ENCODE data around the gene MAPK4. TPM values are rescaled to one million over a fixed set of nuclear protein-coding genes. Genes with fewer than 3 reads are reported as not detected.
"Not testable (repeated sequence)": the region's sequence is repeated elsewhere in the genome, so short reads cannot be mapped to it uniquely, and the experiment has no call there.

The MAPK4 gene
- total RNA-seq, 1 donor from 2014 or later: 13.5 TPM

DNA sequence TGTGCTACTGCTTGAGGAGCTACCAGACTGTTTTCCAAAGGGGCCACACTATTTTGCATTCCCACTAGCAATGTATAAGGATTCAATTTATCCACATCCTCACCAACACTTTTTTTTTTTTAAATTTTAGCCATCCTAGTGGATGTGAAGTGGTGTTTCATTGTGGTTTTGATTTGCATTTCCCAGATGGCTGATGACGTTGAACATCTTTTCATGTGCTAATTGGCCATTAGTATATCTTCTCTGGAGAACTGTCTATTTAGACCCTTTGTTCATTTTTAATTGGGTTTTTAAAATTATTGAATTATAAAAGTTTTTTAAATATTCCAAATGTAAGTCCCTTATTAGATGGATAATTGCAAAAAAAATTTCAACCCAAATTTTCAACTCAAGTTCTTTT is 121.1 kb downstream of the MAPK4 start:
- DNase-seq (ENCODE audit: low spot score): no peak

- no peak for DNase-seq (ENCODE audit: low spot score)
Measured at GRCh38 chr18:50682852-50683251, 123.0 kb downstream of the MAPK4 start.

DNA sequence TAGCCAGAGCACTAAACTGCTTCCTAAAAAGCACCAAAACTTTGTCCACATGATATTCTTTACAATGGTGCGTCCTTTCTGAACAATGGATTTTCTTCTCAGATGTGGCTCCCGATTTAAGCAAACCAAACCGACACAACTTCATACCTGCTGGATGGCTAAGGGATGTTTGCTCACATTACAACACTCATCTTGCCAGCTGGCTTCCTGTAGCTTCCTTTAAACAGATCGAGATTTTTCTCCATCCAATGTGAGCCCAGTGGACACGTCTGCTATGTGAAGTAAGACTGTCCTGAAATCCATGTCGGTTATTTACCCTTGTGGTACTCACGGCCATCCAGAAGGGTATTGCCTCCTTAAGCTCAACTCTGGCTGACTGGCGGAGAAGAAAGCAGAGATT is 126.5 kb downstream of the MAPK4 start:
- no peak for DNase-seq (ENCODE audit: low spot score)

- DNase-seq (ENCODE audit: low spot score): no peak
Measured at GRCh38 chr18:50687491-50687890, 127.6 kb downstream of the MAPK4 start.

DNA sequence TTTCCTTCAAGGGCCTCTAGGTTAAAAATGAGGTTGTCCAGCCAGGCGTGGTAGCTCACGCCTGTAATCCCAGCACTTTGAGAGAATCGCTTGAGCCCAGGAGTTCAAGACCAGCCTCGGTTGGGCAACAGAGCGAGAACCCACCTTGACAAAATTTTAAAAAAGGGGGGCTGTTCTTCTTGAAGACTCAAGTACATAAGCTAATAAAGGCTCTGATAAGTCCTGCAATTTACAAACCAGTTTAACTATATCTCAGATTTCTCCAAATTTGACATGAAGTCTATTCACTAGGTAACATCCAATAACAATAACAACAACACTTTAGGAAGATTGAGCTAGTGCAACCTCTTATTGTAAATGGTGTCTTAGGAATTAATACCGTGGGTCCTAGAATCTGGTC is 129.7 kb downstream of the MAPK4 start:
- no peak for DNase-seq (ENCODE audit: low spot score)

GRCh38 chr18:50694147-50694546 is 134.3 kb downstream of the MAPK4 start:
- DNase-seq (ENCODE audit: low spot score): no peak

- no peak for DNase-seq (ENCODE audit: low spot score)
Measured at GRCh38 chr18:50695431-50696176, 135.7 kb downstream of the MAPK4 start.

DNA sequence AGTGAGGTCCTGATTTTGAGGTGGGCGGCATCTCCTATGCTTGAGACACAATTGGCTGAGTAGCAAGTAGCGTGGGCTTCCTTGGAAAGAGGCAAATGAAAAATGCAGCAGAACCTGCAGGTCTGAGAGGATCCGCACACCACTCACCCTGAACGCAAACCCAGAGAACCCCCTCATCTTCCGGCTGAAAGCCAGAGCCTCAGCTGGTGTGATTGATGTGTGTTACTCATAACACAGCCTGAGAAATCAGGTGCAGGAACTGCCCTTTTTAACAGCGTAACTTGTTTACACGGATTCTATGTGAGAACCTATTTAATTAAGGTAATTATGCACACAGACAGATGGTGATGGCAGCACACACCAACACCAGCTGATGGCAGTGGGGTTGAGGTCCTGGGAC is 136.5 kb downstream of the MAPK4 start:
- no peak for DNase-seq (ENCODE audit: low spot score)

DNA sequence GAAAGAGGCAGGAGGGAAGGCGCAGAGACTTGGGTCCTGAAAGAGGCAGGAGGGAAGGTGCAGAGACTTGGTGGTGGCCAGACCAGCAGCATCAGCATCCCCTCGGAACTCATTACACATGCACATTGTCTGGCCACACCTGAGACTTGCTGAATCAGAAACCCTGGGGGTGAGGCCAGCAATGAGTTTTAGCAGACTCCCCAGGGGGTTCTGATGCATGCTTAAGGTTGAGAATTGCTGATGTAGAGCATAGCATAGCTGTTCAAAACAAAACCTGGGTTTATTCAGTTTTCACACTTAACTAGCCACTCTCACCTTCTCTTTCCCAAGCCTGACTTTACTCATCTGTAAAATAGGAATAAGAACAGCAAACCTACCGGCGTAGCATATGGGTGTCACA is 137.0 kb downstream of the MAPK4 start:
- no peak for DNase-seq (ENCODE audit: low spot score)

GRCh38 chr18:50697509-50697908 is 137.6 kb downstream of the MAPK4 start:
- no peak for DNase-seq (ENCODE audit: low spot score)

GRCh38 chr18:50700245-50701165 is 140.6 kb downstream of the MAPK4 start:
- no peak for DNase-seq (ENCODE audit: low spot score)

GRCh38 chr18:50704357-50704940 is 144.6 kb downstream of the MAPK4 start:
- DNase-seq (ENCODE audit: low spot score): no peak

DNA sequence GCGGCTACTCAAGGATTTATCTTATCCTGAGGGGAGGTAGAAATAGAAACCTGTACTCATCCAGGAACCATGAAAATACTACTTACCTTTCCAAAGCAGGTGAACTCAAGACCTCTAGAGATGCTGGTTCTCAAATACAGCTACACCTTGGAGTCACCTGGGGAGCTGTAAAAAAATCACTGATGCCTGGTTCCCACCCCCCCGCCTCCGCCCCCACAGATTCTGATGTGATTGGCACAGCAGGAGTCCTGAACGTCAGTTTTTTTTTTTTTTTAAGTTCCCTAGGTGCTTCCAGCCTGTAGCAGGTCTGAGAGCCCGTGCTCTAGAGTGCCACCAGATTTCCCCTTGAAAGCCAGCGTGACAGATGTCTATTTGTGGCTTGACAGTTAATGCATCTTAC is 146.3 kb downstream of the MAPK4 start:
- no peak for DNase-seq (ENCODE audit: low spot score)

GRCh38 chr18:50706651-50707050 is 146.8 kb downstream of the MAPK4 start:
- no peak for DNase-seq (ENCODE audit: low spot score)

DNA sequence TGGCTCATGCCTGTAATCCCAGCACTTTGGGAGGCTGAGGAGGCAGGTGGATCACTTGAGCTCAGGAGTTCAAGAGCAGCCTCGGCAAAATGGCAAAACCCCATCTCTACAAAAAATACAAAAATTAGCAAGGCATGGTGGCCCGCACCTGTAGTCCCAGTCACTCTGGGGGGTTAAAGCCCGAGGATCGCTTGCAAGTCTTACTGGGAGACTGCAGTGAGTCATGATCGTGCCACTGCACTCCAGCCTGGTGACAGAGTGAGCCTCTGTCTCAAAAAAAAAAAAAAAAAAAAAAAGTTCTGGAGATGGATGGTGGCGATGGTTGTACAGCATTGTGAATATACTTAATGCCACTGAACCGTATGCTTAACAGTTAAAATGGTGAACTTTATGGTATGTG is 147.4 kb downstream of the MAPK4 start:
- not testable (repeated sequence) for DNase-seq (ENCODE audit: low spot score)

DNA sequence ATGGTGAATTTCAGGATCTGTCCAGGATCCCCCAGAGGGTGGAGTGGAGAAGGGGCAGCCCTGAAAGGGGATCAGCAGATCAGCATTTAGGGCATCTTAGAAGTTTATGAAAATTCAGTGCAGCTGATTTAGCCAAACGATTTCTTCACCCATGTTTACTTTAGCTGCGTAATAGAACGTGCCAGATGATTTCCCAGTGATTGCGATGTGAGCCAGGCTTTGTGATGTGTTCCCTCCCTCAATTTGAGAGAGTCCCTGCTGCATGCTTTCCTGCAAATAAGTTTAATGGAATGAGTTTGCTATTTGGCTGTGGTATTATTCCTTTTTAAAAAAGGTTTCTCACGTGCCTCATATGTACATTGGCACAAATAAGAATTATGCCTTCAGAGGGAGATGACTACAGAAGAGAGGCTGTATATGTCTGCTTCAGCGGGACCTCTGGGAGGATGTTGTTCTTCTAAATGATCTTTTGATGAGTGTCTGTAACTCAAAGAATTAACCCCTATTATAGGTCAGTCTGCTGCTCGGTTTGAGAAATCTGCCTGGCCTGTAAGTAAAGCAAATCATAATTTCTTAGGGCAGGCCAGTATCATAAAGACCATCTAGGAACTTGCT is 148.1 kb downstream of the MAPK4 start:
- no peak for DNase-seq (ENCODE audit: low spot score)

- DNase-seq (ENCODE audit: low spot score): no peak
Measured at GRCh38 chr18:50709193-50709592, 149.3 kb downstream of the MAPK4 start.

GRCh38 chr18:50711386-50711785 is 151.5 kb downstream of the MAPK4 start:
- no peak for DNase-seq (ENCODE audit: low spot score)

DNA sequence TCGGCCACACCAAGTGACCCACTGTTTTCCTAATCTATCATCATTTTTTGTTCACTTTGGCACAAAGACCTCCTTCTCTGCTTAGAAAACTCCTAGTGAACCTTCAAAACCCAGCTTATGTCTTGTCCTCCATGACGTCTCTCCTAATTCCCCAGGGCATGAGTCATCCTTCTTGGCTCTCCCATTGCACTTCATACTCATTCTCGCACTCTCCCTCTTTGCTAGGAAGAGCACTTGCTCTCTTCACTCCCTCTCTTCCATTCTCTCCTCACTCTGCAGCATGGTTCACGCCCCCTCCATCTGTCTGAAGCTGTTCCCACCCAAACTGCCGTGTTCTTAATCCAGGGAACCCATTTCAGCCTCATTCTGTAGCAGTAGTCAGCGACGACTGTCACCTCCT is 156.0 kb downstream of the MAPK4 start:
- DNase-seq (ENCODE audit: low spot score): no peak

DNA sequence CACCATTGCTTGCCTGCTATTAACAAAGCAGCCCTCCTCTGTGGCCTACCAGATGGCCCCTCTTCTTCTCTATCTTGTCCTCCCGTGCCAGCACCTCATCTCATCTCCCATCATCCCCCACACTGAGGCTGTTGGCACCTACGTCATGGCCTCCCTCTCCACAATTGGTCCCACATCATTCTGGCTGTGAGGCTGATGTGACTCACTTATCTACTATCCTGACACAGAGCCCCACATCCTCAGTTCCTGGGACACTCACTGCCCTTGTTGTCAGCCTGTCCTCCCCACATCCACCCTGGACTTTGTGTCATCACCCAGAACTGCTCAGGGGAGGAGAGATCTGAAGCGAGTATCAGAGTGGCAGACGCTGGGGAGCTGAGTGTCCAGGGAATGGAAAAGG is 157.0 kb downstream of the MAPK4 start:
- no peak for DNase-seq (ENCODE audit: low spot score)

GRCh38 chr18:50717563-50717962 is 157.7 kb downstream of the MAPK4 start:
- no peak for DNase-seq (ENCODE audit: low spot score)

Data from mucosa of gallbladder (tissue), 1 donor.